ENCODE results near the gene IL20RA.

GRCh38 chr6:136982928-136983327 is 61.8 kb downstream of the IL20RA start:
- TF ChIP-seq CTCF (optimal IDR thresholded peaks at IDR 0.05 in 1 of 3, IDR thresholded peaks at IDR 0.05 in 1 of 3, conservative IDR thresholded peaks at IDR 0.05 in 1 of 3; ENCODE audit: extremely low read depth in 1 of 3, insufficient read depth in 2 of 3, low read length in 3 of 3) (no peak), EZH2 (IDR thresholded peaks at IDR 0.05; ENCODE audit: low read length) (no peak)
